ENCODE data around the gene MUC20.
"Not testable (repeated sequence)": the region's sequence is repeated elsewhere in the genome, so short reads cannot be mapped to it uniquely, and the experiment has no call there.

MUC20 gene

GRCh38 chr3:195699860-195700259, 20.9 kb upstream of the MUC20 start:
- no peaks in the 10 kb centered on the region for H3K27me3 Mint-ChIP-seq
- no peaks in the 10 kb centered on the region for H3K4me1 Mint-ChIP-seq
- H3K36me3 Mint-ChIP-seq, result peaks cover 8% of the 10 kb centered on the region
- CTCF ChIA-PET, result interaction anchor here (1.0 kb wide), 1 partner anchor 143 kb away, joined by 3 read pairs; no protein-coding TSS in a partner anchor
- H3K9me3 Mint-ChIP-seq, result no peaks in the 10 kb centered on the region
- DNase-seq, result no peak
- no peak overlapping the region for H3K27ac Mint-ChIP-seq
- H3K4me3 Mint-ChIP-seq, result no peak overlapping the region

DNA sequence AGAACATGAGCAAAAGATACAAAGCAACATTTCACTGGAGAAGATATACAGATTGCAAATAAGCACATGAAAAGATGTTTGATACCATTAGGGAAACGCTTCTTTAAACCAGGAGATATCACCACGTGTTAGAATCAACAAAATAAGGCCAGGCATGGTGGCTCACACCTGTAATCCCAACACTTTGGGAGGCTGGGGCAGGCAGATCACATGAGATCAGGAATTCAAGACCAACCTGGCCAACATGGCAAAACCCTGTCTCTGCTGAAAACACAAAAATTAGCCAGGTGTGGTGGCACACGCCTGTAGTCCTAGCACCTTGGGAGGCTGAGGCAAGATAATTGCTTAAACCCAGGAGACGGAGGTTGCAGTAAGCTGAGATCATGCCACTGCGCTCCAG, 20.5 kb upstream of the MUC20 start:
- no peak for DNase-seq
- Mint-ChIP-seq H3K9me3 (no peaks in the 10 kb centered on the region), H3K27me3 (no peaks in the 10 kb centered on the region), H3K27ac (no peak overlapping the region), H3K36me3 (peaks cover 6% of the 10 kb centered on the region), H3K4me3 (no peak overlapping the region), H3K4me1 (no peaks in the 10 kb centered on the region)
- CTCF ChIA-PET, result interaction anchor here (1.0 kb wide), 1 partner anchor 144 kb away, joined by 3 read pairs; no protein-coding TSS in a partner anchor

DNA sequence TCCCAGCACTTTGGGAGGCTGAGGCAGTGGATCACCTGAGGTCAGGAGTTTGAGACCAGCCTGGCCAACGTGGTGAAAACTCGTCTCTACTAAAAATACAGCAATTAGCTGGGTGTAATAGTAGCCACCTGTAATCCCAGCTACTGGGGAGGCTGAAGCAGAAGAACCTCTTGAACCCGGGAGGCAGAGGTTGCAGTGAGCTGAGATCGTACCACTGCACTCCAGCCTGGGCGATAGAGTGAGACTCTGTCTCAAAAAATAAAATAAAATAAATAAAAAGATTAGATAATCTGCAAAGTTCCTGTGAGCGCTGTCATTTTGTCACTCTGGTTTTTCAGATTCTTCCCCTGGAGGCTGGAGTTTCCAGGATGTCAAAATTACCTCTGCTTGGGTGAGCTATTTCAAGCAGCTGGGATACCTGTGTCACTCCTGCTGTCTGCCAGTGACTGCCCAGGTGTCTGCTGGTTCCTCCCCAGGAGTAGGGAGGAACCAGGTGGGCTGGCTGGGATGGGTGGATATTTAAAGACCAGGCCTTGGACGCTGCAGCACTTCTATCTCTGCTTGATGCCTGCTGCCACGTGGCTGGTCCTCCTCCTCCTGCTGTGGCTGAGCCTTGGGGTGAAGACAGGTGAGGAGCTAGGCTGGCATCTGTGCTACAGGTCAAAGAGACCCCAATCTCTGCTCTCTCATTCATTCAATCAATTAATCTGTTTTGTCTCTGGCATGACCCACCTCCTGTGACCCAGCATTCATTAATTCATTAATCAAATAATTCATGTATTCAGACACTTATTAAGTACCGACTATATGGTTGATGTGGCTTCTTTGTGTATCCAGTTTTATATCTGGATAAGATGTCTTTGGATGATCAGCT, 19.5 kb upstream of the MUC20 start:
- CTCF ChIA-PET, result no interaction called here

DNA sequence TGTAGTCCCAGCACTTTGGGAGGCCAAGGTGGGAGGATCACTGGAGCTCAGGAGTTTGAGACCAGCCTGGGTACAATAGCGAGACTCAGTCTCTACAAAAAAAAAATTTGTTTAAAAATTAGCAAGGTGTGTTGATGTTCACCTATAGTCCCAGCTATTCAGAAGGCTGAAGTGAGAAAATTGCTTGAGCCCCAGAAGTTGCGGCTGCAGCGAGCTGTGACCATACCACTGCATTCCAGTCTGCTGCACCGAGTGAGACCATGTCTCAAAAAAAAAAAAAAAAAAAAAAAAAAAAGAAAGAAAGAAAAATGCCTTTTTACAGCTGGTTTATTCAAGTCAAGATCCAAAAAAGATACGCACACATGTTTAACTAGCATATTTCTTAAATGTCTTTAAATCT, 17.0 kb upstream of the MUC20 start:
- peaks cover 1% of the 10 kb centered on the region for H3K36me3 Mint-ChIP-seq
- peaks cover 4% of the 10 kb centered on the region for H3K27me3 Mint-ChIP-seq
- no peak for DNase-seq
- H3K9me3 Mint-ChIP-seq, result no peaks in the 10 kb centered on the region
- CTCF ChIA-PET, result no interaction called here
- H3K4me3 Mint-ChIP-seq, result no peak overlapping the region
- no peaks in the 10 kb centered on the region for H3K4me1 Mint-ChIP-seq
- no peak overlapping the region for H3K27ac Mint-ChIP-seq

More for the DNA sequence above, 19.5 kb upstream of the MUC20 start:
- Mint-ChIP-seq H3K4me1 (no peaks in the 10 kb centered on the region), H3K9me3 (no peaks in the 10 kb centered on the region), H3K4me3 (no peak overlapping the region), H3K27me3 (no peaks in the 10 kb centered on the region), H3K27ac (no peak overlapping the region), H3K36me3 (peaks cover 2% of the 10 kb centered on the region)
- no peak for DNase-seq

DNA sequence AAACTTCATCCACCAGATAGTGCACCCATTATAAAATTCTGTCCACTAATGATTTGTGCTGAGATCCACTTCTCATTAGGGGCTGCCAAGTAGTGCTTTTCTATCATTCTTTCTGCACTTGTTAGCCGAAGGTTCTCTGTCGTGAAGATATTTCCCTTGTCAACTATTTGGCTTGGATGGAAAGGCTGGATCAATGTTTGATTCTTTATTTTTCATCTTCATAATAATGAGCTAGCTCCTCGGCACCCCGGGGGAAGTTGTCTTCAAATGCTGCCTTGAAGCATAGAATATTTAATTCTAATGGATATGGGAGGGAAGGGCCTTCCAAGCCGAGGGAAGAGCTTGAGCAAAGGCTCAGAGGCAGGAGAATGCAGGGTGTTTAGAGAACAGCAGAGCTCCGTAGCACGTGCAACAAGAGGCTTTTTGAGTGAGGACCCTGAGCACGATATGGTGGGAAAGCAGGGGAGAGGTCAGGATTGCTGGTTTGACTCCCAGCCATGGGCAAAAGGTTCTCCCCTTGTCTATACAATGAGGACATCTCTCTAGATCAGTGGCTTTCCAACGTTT, 16.3 kb upstream of the MUC20 start:
- Mint-ChIP-seq H3K4me3 (no peak overlapping the region), H3K27me3 (peaks cover 4% of the 10 kb centered on the region), H3K27ac (no peak overlapping the region), H3K4me1 (no peaks in the 10 kb centered on the region), H3K9me3 (no peaks in the 10 kb centered on the region), H3K36me3 (peaks cover 3% of the 10 kb centered on the region)
- CTCF ChIA-PET, result no interaction called here
- no peak for DNase-seq

DNA sequence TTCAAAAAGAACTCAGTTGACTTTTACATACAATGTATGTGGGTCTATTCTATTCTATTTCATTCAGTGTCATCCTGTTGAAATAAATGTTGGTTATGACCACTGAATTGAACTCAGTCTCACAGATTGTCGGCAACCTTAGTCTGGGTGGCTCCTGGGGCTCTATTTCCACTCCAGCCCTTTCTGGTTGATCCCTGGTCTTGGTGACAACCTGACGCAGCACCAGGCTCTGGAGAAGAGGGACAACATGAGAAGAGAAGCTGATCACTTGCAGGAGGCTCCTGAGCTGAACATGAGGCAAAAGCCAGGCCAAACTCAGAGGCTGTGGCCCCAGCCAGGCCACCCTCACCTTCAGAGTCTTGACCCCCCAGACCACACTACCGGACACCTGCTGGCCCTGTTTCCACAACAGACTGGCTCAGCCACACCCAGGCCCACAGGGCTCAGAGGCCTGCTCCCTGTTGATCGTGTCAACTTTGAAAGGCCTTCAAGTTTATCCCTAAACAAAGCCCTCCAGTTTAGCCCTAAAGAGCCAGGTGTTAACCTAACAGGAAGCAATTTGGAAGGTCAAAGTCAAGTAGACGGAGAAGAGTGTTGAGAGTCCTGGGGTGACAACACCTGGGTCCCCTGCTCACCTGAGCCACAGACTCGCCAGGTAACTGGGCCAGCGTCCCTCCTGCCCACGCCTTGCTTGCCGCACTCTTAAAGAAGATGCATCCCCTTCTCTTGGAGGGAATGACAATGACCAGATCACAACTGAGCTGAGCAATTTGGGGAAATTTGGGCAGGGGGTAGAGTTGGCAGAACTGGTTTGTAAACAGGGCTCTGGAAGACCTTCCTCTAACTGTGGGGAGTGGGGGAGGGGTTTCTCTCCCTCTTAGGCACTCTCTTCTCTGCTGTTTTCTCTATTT, 15.4 kb upstream of the MUC20 start:
- CTCF ChIA-PET, result interaction anchor here (0.6 kb wide), 1 partner anchor 69 kb away, joined by 3 read pairs; no protein-coding TSS in a partner anchor
- peaks cover 1% of the 10 kb centered on the region for H3K36me3 Mint-ChIP-seq
- H3K27ac Mint-ChIP-seq, result no peak overlapping the region
- H3K4me3 Mint-ChIP-seq, result no peak overlapping the region
- H3K4me1 Mint-ChIP-seq, result no peaks in the 10 kb centered on the region
- H3K9me3 Mint-ChIP-seq, result no peaks in the 10 kb centered on the region
- peaks cover 4% of the 10 kb centered on the region for H3K27me3 Mint-ChIP-seq
- no peak for DNase-seq

GRCh38 chr3:195708061-195708460, 12.7 kb upstream of the MUC20 start:
- no peak overlapping the region for H3K4me3 Mint-ChIP-seq
- no peak for DNase-seq
- no peaks in the 10 kb centered on the region for H3K4me1 Mint-ChIP-seq
- peaks cover 1% of the 10 kb centered on the region for H3K36me3 Mint-ChIP-seq
- H3K27ac Mint-ChIP-seq, result no peak overlapping the region
- H3K27me3 Mint-ChIP-seq, result peaks cover 4% of the 10 kb centered on the region
- CTCF ChIA-PET, result interaction anchor here (1.2 kb wide), 1 partner anchor 142 kb away, joined by 5 read pairs; no protein-coding TSS in a partner anchor
- H3K9me3 Mint-ChIP-seq, result no peaks in the 10 kb centered on the region

- H3K27ac Mint-ChIP-seq, result no peak overlapping the region
- H3K27me3 Mint-ChIP-seq, result peaks cover 4% of the 10 kb centered on the region
- CTCF ChIA-PET, result no interaction called here
- peaks cover 1% of the 10 kb centered on the region for H3K36me3 Mint-ChIP-seq
- H3K4me3 Mint-ChIP-seq, result no peak overlapping the region
- no peak for DNase-seq
- no peaks in the 10 kb centered on the region for H3K9me3 Mint-ChIP-seq
- H3K4me1 Mint-ChIP-seq, result no peaks in the 10 kb centered on the region
Observed at GRCh38 chr3:195708626-195709481, 11.9 kb upstream of the MUC20 start.

DNA sequence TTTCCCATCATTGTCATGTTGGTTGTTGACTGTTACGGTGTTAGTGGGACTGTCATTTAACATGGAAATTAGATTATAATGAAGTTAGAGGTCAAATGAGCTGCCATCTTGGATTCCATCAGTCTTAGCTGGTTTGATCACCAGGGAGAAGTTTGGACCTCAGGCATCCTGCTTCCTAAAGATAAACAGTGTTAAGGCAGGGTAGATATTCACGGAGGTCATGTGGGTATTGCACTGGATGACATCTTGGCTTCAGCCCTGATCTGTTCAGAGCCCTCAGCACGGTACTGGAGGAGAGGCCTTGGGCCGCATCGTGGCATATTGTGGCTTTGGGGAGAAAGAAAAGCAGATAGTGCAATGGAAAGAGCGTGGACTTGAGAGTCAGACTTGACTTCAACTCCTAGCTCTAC, 11.1 kb upstream of the MUC20 start:
- Mint-ChIP-seq H3K27ac (no peak overlapping the region), H3K36me3 (peaks cover 2% of the 10 kb centered on the region)
- CTCF ChIA-PET, result no interaction called here

GRCh38 chr3:195710126-195710905, 10.5 kb upstream of the MUC20 start:
- H3K36me3 Mint-ChIP-seq, DNase-seq, H3K27me3 Mint-ChIP-seq, H3K27ac Mint-ChIP-seq, H3K4me3 Mint-ChIP-seq, CTCF ChIA-PET, H3K9me3 Mint-ChIP-seq, H3K4me1 Mint-ChIP-seq: not testable (repeated sequence)

More for the DNA sequence above, 11.1 kb upstream of the MUC20 start:
- peaks cover 4% of the 10 kb centered on the region for H3K27me3 Mint-ChIP-seq
- peaks cover 2% of the 10 kb centered on the region for H3K9me3 Mint-ChIP-seq
- H3K4me1 Mint-ChIP-seq, result no peaks in the 10 kb centered on the region
- no peak for DNase-seq
- H3K4me3 Mint-ChIP-seq, result no peak overlapping the region

DNA sequence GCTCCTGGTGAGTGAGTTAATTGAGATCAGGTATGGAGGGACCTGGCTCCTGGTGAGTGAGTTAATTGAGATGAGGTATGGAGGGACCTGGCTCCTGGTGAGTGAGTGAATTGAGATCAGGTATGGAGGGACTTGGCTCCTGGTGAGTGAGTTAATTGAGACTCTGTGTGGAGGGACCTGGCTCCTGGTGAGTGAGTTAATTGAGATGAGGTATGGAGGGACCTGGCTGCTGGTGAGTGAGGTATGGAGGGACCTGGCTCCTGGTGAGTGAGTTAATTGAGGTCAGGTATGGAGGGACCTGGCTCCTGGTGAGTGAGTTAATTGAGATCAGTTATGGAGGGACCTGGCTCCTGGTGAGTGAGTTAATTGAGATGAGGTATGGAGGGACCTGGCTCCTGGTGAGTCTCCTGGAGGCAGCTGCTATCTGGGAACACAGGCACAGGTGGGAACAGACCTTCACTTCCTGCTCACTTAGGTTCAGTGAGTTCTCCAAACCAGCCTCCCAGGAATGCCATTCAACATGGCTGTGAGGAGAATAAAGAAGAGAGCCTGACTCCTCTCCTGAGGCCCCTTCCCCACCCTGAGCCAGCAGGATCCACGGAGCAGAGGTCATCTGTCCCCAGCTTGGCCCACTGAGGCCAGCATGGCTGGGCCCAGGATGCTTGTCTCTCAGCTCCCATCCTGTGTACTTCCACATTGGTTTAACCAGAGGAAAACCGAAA, 9.5 kb upstream of the MUC20 start:
- H3K27me3 Mint-ChIP-seq, DNase-seq, H3K36me3 Mint-ChIP-seq, H3K9me3 Mint-ChIP-seq, H3K27ac Mint-ChIP-seq, H3K4me3 Mint-ChIP-seq, CTCF ChIA-PET, H3K4me1 Mint-ChIP-seq: not testable (repeated sequence)

DNA sequence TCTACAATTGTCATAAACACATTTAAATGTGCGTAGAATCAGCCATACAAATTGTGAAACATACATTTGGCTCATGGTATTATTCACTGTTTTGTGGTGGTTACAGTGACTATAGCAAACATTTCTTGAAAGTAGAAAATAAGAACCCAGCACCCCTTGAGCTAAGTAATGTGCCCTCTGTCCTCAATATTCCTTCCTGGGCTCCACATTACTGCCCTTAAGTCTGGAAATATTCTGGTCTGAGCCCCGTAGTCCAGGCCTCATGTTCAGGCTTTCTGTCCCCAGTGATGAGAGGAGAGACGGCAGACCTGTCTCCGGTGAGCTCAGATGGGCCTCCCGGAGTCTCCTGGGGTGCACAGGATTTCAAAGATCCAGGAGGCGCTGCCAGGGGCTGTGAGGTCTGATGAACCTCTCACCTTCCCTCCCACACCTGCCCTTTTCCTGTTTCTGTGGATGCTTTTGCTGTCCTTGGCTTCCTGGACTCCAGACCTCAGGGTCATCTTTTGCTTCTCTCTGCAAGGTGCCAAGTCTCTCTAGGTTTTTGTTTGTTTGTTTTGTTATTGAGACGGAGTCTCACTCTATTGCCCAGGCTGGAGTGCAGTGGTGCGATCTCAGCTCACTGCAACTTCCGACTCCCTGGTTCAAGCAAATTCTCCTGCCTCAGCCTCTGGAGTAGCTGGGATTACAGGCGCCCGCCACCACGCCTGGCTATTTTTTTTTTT, 8.8 kb upstream of the MUC20 start:
- no peak for DNase-seq
- H3K9me3 Mint-ChIP-seq, result peaks cover 2% of the 10 kb centered on the region
- no peak overlapping the region for H3K4me3 Mint-ChIP-seq
- no peak overlapping the region for H3K27ac Mint-ChIP-seq
- CTCF ChIA-PET, result interaction anchor here (0.7 kb wide), 1 partner anchor 138 kb away, joined by 4 read pairs; no protein-coding TSS in a partner anchor
- H3K4me1 Mint-ChIP-seq, result no peaks in the 10 kb centered on the region
- peaks cover 4% of the 10 kb centered on the region for H3K27me3 Mint-ChIP-seq
- peaks cover 6% of the 10 kb centered on the region for H3K36me3 Mint-ChIP-seq

Measured in activated naive CD4-positive, alpha-beta T cell treated with anti-CD3 and anti-CD28 coated beads, Interleukin-2, amount 10 ng/mL, durations not matched to agents 7 days and 5 days (primary cell).